ENCODE results near the gene KRTAP5-4.
A peak's percentile ranks its signal among the peaks of the same experiment; 100 is the strongest.
"Not testable (repeated sequence)": the region's sequence is repeated elsewhere in the genome, so short reads cannot be mapped to it uniquely, and the experiment has no call there.

The KRTAP5-4 gene

GRCh38 chr11:1652771-1653540, 31.0 kb upstream of the KRTAP5-4 start:
- DNase-seq (ENCODE audit: low spot score) = peak; percentile 49

- DNase-seq (ENCODE audit: low spot score) = no peak
Measured at GRCh38 chr11:1652442-1652770, 30.5 kb upstream of the KRTAP5-4 start.

GRCh38 chr11:1652026-1652425, 30.1 kb upstream of the KRTAP5-4 start:
- no peak for DNase-seq (ENCODE audit: low spot score)

- DNase-seq (ENCODE audit: low spot score) = no peak
Measured at GRCh38 chr11:1651411-1651980, 29.6 kb upstream of the KRTAP5-4 start.

- DNase-seq (ENCODE audit: low spot score) = no peak
Measured at GRCh38 chr11:1650918-1651262, 29.0 kb upstream of the KRTAP5-4 start.

- no peak for DNase-seq (ENCODE audit: low spot score)
Measured at GRCh38 chr11:1650034-1650917, 28.3 kb upstream of the KRTAP5-4 start.

- no peak for DNase-seq (ENCODE audit: low spot score)
Measured at GRCh38 chr11:1648653-1649420, 26.9 kb upstream of the KRTAP5-4 start.

- DNase-seq (ENCODE audit: low spot score) = no peak
Measured at GRCh38 chr11:1647901-1648652, 26.1 kb upstream of the KRTAP5-4 start.

GRCh38 chr11:1646540-1646939, 24.6 kb upstream of the KRTAP5-4 start:
- not testable (repeated sequence) for DNase-seq (ENCODE audit: low spot score)

GRCh38 chr11:1645357-1645821, 23.5 kb upstream of the KRTAP5-4 start:
- no peak for DNase-seq (ENCODE audit: low spot score)

- no peak for DNase-seq (ENCODE audit: low spot score)
Measured at GRCh38 chr11:1644601-1645356, 22.8 kb upstream of the KRTAP5-4 start.

- DNase-seq (ENCODE audit: low spot score) = no peak
Measured at GRCh38 chr11:1643146-1643690, 21.3 kb upstream of the KRTAP5-4 start.

- no peak for DNase-seq (ENCODE audit: low spot score)
Measured at GRCh38 chr11:1642288-1643145, 20.6 kb upstream of the KRTAP5-4 start.

- no peak for DNase-seq (ENCODE audit: low spot score)
Measured at GRCh38 chr11:1641096-1641495, 19.2 kb upstream of the KRTAP5-4 start.

GRCh38 chr11:1640076-1640946, 18.4 kb upstream of the KRTAP5-4 start:
- DNase-seq (ENCODE audit: low spot score) = no peak

- no peak for DNase-seq (ENCODE audit: low spot score)
Measured at GRCh38 chr11:1639666-1640065, 17.7 kb upstream of the KRTAP5-4 start.

GRCh38 chr11:1639102-1639620, 17.2 kb upstream of the KRTAP5-4 start:
- no peak for DNase-seq (ENCODE audit: low spot score)

- no peak for DNase-seq (ENCODE audit: low spot score)
Measured at GRCh38 chr11:1638344-1638743, 16.4 kb upstream of the KRTAP5-4 start.

All from globus pallidus (tissue), 1 donor.